NCI-H2196 (cell line): ENCODE measurements around the gene PLK1.

Source experiments
- DNase-seq: peaks from one replicate; lab custom pipeline; 2025; ENCODE audit not compliant: unreplicated experiment; lab: John Stamatoyannopoulos, UW

Gene PLK1

GRCh38 chr16:23679274-23679985 lies 741 bp downstream of the PLK1 start:
- no peak for DNase-seq

- DNase-seq: no peak
Measured at GRCh38 chr16:23679986-23680336, 1.3 kb downstream of the PLK1 start.

- no peak for DNase-seq
Measured at GRCh38 chr16:23682181-23682580, 3.5 kb downstream of the PLK1 start.

GRCh38 chr16:23683487-23683886 lies 4.8 kb downstream of the PLK1 start:
- no peak for DNase-seq

GRCh38 chr16:23687034-23687808 lies 8.5 kb downstream of the PLK1 start:
- no peak for DNase-seq

- no peak for DNase-seq
Measured at GRCh38 chr16:23689442-23690187, 10.9 kb downstream of the PLK1 start.

GRCh38 chr16:23690771-23691482 lies 12.2 kb downstream of the PLK1 start:
- DNase-seq: no peak

GRCh38 chr16:23691483-23692189 lies 12.9 kb downstream of the PLK1 start:
- no peak for DNase-seq

GRCh38 chr16:23692190-23692837 lies 13.6 kb downstream of the PLK1 start:
- DNase-seq: no peak

- no peak for DNase-seq
Measured at GRCh38 chr16:23694265-23694643, 15.6 kb downstream of the PLK1 start.

- no peak for DNase-seq
Measured at GRCh38 chr16:23694644-23695373, 16.1 kb downstream of the PLK1 start.

GRCh38 chr16:23695756-23696155 lies 17.1 kb downstream of the PLK1 start:
- no peak for DNase-seq

GRCh38 chr16:23699100-23699499 lies 20.4 kb downstream of the PLK1 start:
- DNase-seq: no peak

- no peak for DNase-seq
Measured at GRCh38 chr16:23700093-23700492, 21.4 kb downstream of the PLK1 start.

GRCh38 chr16:23700509-23700908 lies 21.8 kb downstream of the PLK1 start:
- DNase-seq: no peak

GRCh38 chr16:23701045-23701444 lies 22.4 kb downstream of the PLK1 start:
- DNase-seq: no peak

- no peak for DNase-seq
Measured at GRCh38 chr16:23702951-23703350, 24.3 kb downstream of the PLK1 start.

GRCh38 chr16:23704772-23705516 lies 26.3 kb downstream of the PLK1 start:
- DNase-seq: no peak

- DNase-seq: no peak
Measured at GRCh38 chr16:23705517-23705902, 26.8 kb downstream of the PLK1 start.
